HuH-7.5 (cell line): Measurements from ENCODE around the gene CPAMD8.

ENCODE experiments used
- DNase-seq: peaks from one replicate; pipeline ENCODE4 v3.0.0; 2011; ENCODE audit warnings: low spot score

The CPAMD8 gene

DNA sequence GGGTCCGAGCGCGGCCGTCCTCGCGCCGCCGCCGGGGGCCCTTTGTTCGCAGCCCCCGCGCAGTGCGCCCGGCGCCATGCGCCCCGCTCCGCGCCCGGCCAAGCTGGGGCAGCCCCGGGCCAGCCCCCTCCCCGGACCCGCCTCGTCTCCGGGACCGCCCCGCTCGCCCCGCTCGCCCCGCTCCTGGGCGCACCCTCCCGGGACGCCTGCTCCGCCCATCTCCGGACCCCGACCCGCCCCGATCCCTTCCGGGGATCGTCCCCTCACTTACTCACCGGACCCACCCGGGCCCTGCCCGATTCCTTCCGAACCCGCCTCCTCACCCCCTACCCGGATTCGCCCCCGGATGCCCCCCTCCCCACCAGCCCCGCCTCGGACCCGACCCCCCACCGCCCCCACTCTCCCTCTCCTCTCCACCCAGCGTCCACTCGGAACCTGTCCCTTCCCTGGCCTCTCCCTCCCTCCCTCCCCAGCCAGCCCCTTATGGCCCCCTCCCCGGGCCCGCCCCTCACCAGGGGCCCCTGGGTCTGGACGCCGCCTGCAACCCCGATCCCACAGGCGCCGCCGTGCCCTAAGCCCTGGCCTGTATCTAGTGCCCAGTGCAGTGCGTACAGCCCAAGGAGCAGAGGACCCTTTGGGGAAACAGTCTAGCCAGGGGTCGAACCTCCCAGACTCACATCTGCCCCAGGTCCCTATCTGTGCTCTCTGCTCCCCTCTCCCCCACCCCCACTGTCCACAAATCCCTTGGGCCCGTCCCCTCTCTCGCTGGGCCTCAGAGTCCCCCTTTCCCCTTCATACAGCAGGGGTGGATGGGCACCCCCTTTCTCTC lies at the start of gene CPAMD8:
CPAMD8 (minus strand) TSS at position 105 of the 829 bp plus-strand sequence. CDS start 168 bp downstream, outside the sequence.
- DNase-seq: no peak

DNA sequence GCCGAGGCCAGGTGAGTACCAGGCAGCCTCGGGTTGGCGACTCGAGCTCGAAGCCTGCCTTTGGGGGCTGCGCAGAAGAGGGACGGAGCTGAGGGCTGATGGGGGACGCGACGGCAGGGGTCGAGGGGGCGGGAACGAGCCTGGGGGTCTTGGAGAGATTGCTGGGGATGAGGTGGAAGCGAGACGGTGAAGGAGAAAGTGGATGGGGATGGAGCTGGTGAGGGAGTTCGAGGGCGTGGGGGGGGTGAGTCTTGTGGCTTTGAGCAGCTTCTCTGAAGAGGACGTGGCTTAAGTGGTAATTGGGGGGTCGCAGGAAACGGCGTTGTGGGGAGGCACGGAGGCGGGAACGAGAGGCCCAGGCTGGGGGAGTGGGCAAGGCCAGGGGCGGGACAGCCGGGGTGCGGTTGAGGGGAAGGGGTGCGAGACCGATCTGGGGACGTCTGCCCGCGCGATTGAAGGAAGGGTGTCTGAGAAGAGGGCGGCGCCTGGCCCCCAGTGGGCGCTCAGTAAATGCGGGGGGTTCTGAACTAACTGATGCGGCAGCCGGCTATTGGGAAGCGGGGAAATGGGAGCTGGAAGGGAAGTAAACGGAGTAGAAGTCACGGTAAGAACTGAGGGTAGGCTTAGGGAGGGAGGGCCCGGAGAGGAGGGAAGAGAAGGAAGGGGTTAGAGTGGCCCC lies 49.4 kb upstream of the CPAMD8 start:
- DNase-seq: peak; percentile 67

DNA sequence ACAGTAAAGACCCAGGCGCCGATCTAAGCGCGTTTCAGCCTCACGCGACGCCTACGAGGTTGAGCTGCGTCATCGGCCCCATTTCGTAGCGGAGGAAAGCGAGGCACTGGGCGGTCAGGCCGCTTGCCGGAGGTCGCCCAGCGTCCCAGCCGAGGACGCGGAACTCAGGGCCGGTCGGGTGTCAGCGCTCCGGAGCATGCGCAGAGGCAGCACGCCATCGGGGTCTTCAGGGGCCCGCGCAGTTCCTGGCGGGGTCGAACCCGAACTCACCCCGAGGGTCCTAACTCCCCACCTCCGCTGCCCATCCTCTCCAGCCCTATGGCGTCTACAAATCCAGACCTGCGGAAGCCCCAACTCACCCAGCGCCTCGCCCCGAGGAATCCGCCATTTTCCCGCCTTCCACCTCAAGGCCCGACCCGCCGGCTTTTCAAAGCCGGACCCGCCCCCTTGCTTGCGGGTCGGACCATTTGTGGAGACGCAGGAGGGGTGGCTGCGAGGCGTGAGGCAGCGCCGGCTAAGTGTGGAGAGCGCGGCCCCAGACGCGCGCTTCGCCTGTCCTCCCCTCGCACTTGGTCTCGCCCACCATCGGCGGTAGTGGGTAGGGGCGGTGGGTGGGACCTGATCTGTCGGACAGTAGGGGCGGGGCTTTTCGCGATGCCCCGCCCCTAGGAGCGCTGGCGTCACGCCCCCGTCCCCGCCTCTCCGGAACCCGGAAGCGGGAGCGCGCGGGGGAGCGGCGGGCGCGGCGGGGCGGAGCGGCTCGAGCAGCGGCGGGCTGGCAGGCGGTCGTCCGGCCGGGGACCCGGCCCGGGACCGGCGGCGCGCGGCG lies 48.6 kb upstream of the CPAMD8 start, which contains the start of the genes HAUS8 and MYO9B:
HAUS8 (minus strand) TSS at position 418 of the 829 bp plus-strand sequence; CDS start at position 388, 30 bp downstream.
MYO9B (plus strand) TSS at position 743 of the 829 bp plus-strand sequence. CDS start 25,941 bp downstream, outside the sequence.
- peak; percentile 96 for DNase-seq

DNA sequence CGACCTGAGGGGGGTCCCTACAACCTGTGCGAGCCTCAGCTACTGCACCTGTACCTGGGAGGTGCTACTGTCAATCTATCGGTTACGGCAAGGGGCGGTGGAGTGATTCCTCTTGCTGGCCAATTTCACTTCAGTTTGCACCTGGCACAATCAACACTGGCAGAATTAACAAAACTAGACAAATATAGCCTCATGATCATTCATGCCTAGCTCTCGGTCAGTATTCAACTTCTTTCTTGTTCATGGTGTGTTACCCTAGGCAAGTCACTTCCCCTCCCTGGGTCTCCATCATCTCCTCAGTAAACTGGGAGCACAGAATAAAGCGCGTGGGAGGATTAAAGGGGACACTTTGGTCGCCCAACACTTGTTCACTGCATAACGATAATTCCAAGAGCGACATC lies 48.0 kb upstream of the CPAMD8 start:
- no peak for DNase-seq

DNA sequence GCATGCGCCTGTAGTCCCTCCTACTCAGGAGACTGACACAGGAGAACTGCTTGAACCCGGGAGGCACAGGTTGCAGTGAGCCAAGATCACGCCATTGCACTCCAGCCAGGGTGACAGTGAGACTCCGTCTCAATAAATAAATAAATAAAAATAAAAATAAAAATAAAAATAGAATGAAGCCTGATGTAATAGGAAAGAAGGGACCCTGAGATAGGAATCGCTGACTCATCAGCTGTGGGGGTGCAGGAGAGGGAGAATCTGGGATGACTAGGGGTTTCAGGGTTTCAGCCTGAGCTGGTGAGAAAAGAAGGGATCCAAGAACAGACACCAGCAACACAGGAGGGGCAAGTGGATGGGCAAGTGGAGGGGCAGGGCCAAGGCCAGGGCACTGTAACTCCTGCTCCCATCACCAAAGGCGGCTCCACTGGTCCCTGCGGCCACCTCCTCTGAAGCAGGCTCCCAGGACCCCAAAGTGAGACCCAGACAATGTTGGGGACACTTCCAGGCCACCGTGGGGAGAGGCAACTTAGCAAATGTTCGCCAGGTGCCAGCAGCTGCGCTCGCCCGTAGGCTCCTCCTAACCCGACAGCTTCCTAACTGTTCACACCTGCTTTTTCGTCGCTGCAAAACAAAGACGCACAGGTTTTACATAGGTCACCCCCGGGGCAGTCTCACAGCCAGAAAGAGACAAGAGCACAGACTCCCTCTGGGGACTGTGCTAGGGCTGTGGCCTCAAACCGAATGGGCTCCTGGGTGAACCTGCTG lies 47.4 kb upstream of the CPAMD8 start:
- no peak for DNase-seq

DNA sequence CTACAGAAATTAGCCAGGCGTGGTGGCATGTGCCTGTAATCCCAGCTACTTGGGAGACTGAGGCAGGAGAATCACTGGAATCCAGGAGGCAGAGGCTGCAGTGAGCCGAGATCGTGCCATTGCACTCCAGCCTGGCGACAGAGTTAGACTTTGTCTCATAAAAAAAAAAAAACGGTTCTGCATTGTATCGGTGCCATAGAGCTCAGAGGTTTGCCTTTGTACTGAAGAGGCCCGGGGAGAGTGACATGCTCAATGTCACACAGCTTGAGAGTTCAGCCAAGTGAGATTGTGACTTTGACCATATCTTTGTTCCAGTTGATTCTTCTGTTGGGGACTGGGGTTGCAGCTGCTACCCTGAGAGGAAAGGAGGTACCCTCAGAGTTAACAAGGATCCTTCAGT lies 44.3 kb upstream of the CPAMD8 start:
- no peak for DNase-seq

DNA sequence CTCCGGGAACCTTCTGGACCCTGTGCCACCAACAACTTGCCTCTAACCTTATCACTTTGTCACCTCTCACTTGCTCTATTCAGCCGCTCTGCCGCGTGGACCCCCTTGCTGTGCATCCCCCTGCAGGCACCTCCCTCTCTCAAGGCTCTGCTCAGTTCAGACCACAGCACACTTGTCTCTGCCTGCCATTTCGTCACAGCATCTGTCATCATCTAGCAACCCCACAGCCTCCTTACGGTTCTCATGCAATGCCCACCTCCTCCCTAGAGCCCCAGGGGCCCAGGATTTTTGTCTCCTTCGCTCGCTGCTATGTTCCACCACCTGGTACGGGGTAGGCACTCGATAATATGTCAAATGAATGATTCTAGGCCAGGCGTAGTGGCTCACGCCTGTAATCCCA lies 43.8 kb upstream of the CPAMD8 start:
- DNase-seq: no peak

DNA sequence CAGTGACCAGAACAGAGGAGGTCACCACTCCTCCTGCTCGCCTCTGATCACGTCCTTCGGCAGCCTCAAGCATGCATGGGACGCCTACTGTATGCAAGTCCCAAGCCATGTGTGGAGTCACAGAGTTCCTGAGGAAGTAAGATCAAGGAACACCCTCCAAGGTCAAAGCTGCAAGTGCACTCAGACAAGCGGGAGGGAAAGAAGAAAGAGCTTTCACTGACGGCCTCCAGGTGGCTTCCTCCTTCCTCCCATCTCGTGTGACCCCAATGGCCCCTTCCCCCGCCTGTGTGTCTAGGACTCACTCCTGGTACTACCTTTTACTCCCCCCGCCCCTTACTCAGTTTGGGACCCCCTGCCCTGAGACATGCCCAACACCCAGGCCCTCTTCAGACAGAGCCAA lies 42.6 kb upstream of the CPAMD8 start:
- DNase-seq: no peak

DNA sequence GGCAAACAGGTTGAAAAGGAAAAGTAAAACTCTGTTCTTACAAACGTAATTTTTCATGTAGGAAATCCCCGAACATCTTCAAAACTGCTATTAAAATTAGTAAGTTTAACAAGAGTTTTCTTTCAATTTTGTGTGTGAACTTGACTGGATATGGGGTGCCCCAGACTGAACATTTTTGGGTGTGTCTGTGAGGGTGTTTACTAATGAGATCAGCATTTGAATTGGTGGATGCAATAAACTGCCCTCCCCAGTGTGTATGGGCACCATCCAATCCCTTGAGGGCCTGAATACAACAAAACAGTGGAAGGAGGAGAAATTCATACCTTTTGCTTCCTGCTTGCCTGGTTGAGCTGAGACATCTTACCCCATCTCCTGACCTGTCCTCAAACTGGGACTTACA lies 36.8 kb upstream of the CPAMD8 start:
- DNase-seq: no peak

DNA sequence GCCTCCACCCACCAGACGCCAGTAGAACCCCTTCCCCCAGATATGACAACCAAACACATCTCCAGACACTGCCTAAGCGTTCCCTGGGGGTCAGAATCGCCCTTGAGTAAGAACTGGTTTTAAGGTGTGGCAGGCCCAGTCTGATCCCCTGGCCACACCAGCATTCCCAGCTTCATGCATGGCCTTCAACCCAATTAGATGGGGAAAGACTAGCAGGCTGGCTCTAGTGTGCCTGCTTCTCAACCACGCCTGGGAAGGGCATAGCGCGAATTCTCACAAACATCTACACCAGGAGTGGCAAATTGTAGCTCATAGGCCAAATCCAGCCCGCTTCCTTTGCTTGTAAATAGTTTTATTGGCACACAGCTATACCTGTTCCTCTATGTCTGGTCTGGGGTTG lies 35.1 kb upstream of the CPAMD8 start:
- no peak for DNase-seq

DNA sequence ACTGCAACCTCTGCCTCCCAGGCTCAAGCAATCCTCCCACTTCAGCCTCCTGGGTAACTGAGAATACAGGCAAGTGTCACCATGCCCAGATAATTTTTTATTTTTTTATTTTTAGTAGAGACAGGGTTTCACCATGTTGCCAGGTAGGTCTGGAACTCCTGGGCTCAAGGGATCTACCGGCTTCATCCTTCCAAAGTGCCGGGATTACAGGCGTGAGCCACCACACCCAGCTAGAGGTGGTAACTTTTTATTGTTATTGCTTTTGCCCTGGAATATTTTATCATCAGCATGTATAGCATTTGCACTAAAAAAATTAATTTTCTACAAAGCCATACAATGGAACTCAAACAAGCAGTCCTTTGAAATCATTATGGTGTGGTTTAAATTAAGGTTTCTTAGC lies 34.6 kb upstream of the CPAMD8 start:
- DNase-seq: no peak

DNA sequence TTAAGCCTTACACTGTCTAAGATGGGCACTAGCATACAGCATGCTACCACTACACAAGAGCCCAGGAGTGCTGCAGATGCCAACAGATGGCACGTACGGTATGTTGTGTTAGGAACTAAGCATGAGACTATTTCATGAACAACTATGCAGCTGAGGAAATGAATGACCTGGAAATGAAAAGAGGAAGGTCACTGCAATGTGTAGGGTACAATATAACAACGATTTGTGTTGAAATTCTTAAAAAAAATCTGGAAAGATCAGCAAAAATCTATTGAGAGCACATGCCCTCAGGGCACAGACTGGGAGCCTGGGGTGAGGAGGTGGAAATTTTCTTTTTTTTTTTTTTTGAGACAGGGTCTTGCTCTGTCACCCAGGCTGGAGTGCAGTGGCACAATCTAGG lies 34.2 kb upstream of the CPAMD8 start:
- DNase-seq: no peak

DNA sequence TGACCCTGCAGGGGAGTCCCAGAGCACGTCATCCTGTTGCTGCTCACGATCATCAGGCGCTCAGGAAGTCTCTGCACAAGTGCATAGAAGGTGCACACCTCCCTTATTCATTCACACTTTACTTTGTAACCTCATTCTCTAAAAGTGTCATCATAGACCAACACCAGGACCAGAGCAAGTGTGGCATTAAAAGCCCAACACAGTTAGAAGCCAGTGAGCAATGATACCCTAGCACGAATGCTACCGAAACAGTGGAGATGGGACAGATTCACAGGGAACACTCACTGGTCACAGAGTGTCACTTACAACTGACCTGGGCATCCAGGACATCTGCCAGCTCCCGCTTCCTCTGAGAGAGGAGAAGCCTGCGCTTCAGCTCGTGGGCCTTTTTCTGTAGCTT lies 31.6 kb upstream of the CPAMD8 start:
- no peak for DNase-seq

DNA sequence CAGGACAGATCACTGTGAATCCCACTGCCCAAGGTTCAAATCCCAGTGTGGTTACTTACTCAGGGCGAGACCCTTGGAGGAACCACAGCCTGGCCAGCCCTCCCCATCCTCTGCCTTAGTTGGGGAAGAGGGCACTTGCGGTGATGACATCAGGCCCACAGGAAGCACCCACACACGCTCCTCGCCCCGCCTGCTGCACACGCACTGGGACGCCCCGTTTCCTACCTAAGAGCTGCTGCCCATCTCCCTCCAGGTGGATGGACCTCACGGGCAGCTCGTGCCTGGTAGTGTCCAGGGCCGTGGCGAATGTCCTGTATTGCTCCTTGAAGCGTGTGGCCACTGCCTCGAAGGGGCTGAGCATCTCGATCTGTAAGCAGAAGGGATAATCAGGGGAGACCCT lies 29.0 kb upstream of the CPAMD8 start:
- no peak for DNase-seq

DNA sequence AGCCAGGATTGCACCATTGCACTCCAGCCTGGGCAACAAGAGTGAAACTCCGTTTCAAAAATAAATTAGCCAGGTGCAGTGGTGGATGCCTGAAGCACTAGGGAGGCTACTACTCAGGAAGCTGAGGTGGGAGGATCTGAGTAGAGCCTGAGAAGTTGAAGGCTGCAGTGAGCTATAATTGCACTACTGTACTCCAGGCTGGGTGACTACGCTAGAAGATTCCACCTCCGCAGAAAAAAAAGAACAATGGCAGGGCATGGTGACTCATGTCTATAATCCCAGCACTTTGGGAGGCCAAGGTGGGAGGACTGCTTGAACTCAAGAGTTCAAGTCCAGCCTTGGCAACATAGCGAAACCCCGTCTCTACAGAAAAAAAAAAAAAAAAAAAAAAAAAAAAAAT lies 28.1 kb upstream of the CPAMD8 start:
- no peak for DNase-seq

DNA sequence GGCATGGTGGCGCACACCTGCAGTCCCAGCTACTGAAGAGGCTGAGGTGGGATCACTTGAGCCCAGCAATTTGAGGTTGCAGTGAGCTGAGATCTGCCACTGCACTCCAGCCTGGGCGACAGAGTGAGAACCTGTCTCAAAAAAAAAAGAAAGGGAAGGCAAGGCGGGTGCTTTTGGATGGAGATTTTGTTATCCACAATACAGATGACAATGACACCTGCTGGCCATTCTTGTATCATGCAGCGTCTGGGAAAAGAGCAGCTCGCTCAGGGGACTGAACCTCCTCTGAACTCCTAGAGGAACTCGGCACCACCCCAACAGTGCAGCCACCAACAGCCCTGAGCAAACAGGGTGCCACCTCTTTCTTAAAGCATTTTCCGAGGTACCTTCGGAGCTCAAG lies 25.8 kb upstream of the CPAMD8 start:
- peak; percentile 51 for DNase-seq

DNA sequence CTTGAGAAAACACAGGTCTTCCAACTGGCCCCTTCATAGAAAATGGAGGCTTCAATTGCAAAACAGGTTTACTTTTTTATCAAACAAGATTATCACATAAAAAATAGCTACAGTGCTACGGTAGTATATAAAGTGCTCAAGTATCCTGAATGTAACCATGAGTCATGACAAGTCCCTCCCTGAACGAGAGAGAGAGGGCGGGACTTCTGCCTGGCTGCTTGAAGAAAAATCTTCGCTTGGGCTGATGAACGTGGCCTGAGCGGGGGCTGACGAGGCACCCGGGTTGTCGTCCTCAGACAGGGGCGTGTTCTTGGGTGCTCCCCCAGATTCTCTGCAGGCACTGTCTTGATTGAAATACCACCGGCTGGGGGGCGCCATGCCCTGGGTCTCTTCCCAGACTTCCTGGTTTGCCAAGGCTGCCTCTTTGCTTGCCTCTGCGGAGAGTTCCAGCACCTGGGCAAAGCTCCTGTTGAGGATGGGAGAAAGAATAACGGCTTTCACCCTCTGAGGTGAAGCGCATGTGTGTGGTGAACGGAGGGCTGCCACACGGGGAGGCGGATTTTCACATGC lies 23.2 kb upstream of the CPAMD8 start:
- DNase-seq: no peak

DNA sequence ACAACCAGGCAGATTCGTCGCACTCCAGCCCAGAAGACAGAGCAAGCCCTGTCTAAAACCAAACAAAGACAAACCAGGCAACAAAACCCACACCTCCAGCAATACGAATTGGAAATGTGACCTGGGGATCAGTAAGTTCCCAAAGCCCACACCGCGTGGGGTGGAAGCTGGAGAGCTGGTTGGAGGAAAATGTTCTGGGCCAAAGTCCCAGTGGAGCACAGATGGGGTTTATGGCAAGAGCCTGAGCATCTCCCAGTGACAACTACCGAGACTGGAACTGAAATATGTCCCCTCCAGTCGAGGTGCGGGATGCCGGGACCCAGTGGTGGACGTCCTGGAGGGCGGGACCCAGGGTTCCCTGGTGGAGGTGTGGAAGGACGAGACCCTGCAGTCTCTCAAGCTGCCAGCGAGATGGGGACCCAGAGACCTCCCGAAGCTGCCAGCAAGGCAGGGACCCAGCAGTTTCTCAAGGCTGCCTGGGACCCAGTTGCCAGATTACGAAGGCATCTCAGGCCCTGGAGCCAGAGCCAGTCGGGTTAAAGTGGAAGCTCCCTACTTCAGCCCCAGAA lies 22.4 kb upstream of the CPAMD8 start:
- DNase-seq: no peak

DNA sequence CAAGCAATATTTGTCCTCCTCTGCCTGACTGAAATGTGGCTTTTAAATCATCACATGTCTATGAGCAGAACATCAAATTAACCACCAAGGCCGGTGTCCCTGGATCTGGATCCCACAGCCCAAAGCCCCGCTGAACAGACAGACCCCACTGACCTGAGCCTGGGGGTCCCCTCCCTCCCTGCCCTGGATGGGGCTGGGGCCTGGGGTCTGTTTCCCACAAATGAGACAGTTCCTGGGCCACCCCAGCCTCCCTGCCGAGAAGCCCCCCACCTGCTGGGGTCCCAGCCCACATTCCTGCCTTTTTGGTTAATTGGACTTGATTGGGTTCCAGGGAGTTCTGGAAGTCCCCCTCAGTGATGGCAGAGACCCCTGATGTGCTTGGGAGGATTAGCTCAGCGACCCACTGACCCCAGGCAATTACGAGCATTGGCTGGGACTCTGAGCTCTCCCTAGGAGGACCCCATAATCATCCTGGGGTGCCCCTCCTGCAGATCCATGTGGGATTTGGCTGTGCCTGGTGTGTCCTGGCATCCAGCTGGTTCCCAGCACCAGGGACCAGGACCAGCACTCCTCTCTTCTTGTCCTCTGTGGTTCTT lies 19.4 kb upstream of the CPAMD8 start:
- no peak for DNase-seq

DNA sequence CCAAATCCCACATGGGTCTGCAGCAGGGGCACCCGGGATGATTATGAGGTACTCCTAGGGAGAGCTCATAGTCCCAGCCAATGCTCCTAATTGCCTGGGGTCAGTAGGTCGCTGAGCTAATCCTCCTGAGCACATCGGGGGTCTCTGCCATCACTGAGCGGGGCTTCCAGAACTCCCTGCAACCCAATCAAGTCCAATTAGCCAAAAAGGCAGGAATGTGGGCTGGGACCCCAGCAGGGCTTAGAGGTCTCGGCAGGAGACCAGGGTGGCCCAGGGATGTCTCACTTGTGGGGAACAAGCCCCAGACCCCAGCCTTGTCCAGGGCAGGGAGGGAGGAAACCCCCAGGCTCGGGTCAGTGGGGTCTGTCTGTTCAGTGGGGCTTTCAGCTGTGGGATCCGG lies 17.1 kb upstream of the CPAMD8 start:
- DNase-seq: no peak

DNA sequence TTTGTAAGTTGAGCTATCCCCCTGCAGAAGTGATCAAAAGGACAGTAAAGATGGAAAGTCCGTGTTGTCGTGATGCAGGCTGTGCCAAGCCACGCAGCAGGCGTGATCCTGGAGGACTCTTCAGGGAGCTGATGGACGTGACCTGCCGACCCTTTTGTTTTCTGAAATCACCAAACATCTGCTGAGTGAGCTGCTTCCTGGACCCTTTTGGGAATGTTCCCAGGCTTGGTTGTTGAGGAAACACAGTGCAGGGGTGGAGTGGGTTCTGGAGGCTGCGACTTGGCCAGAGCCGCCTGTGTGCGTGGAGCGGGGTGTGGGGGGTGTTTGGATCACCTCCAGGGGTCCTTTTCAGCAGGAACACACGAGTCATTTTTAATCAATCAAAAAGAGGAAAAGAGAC lies 15.4 kb upstream of the CPAMD8 start:
- DNase-seq: no peak
